Kidney (tissue), 14 donors: ENCODE results near the gene SLC39A1. TPM values are rescaled to one million over a fixed set of nuclear protein-coding genes. Genes with fewer than 3 reads are reported as not detected.

Experiments used
- DNase-seq, 5 donors: peaks; one replicate each; pipeline ENCODE4 v3.0.0-alpha.2; 2013 to 2020
- FAIRE-seq: peaks from 2 replicates; lab custom pipeline; 2012; peaks lifted over from hg19 to GRCh38; lab: Jason Lieb, UNC
- H3K27ac ChIP-seq, 2 donors: one replicate each; pipeline ENCODE4 v1.7.0; 2013; ENCODE audit warnings: low read depth in 2 of 2, low read length in 2 of 2, inconsistent platforms in 1 of 2
- H3K27me3 ChIP-seq: one replicate; pipeline ENCODE4 v1.7.1; 2013; ENCODE audit warnings: low read length, inconsistent platforms; ENCODE audit not compliant: control insufficient read depth, insufficient read depth
- H3K36me3 ChIP-seq, 3 donors: one replicate each; pipeline versions ENCODE4 v1.7.0 to v1.7.1; 2013; ENCODE audit warnings: low read length in 3 of 3, control low read depth in 1 of 3, inconsistent platforms in 1 of 3; ENCODE audit not compliant: insufficient read depth in 3 of 3, control insufficient read depth in 2 of 3
- H3K4me1 ChIP-seq, 3 donors: one replicate each; pipeline versions ENCODE4 v1.7.0 to v1.7.1; 2013; ENCODE audit warnings: low read length in 3 of 3, inconsistent platforms in 1 of 3, low read depth in 1 of 3; ENCODE audit not compliant: control insufficient read depth in 2 of 3, insufficient read depth in 2 of 3
- H3K4me3 ChIP-seq, 3 donors: one replicate each; pipeline versions ENCODE4 v1.7.0 to v1.8.1; 2013; ENCODE audit warnings: low read length in 3 of 3, control low read depth in 1 of 3, inconsistent platforms in 1 of 3
- H3K9ac ChIP-seq, 3 donors: one replicate each; pipeline versions ENCODE4 v1.7.0 to v1.7.1; 2013; ENCODE audit warnings: low read length in 3 of 3, control low read depth in 1 of 3, inconsistent platforms in 1 of 3
- H3K9me3 ChIP-seq, 3 donors: one replicate each; pipeline versions ENCODE4 v1.7.0 to v1.7.1; 2013; ENCODE audit warnings: low read length in 3 of 3, control low read depth in 1 of 3, inconsistent platforms in 1 of 3; ENCODE audit not compliant: control insufficient read depth in 2 of 3, insufficient read depth in 1 of 3
- intact Hi-C: fragments of 100-400 bp; cut with DNase I; formaldehyde crosslinking; loops from one replicate; pipeline ENCODE4 v1.11.1; 2022
- polyA plus RNA-seq: library from polyadenylated mRNA; stranded (reverse); fragments of 350-450 nt; fragmentation: Illumina TruSeq; extraction: RNeasy Lipid Tissue Mini Kit (QIAGEN cat#74804); gene quantifications from one replicate; pipeline ENCODE4 v1.2.3, GENCODE V29; 2014; ENCODE audit warnings: low read depth, low replicate concordance; ENCODE audit not compliant: insufficient read depth
- total RNA-seq: library from RNA; stranded (reverse); fragmentation: NEBNext Ultra II Directional; extraction: Animal tissue kit (Norgen Biotek cat#: 25700); gene quantifications from one replicate; pipeline ENCODE4 v1.2.1, GENCODE V29; 2021
- TF ChIP-seq, protein P1 (sequence below): IDR thresholded peaks from 3 replicates; pipeline ENCODE4 v1.5.1; 2012; ENCODE audit warnings: mild to moderate bottlenecking, moderate library complexity, borderline replicate concordance; ENCODE audit not compliant: insufficient read depth; ENCODE audit errors: extremely low read depth
- donor health status: control.
- donor health status: control.
- donor health status: control.
- donor health status: control.
- donor health status: control.
- donor health status: DM: yes; HTN: yes; CAD: no.
- donor health status: Normal renal cell carcinoma (clear cell type).

SLC39A1 gene
- total and polyA plus RNA-seq, 2 donors from 2014 or later: 106 to 125 TPM

DNA sequence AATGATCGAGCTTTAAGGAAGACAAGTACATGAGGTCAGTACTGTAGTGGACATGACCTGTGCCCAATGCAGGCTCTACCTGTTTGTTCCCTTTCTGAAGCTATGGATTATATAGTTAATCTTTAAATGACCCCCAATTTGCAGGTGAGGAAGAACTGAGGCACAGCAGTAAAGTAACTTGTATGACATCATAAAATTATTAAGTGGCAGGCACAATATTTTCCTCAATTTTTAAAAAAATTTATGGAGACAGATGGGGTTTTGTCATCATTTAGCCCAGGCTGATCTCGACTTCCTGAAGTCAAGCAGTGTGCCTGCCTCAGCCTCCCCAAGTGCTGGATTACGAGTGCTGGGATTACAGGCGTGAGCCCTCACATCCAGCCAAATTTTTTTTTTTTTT, 36.9 kb downstream of the SLC39A1 start:
- Histone ChIP-seq H3K27me3 (no peaks in the 10 kb centered on the region), H3K4me1 (peaks cover 0 to 16% (median 2%) of the 10 kb centered on the region in 3 donors), H3K27ac (no peak overlapping the region), H3K9ac (no peak overlapping the region), H3K9me3 (no peaks in the 10 kb centered on the region), H3K4me3 (no peak overlapping the region), H3K36me3 (peaks cover 0 to 8% (median 0%) of the 10 kb centered on the region in 3 donors)
- FAIRE-seq (no peak), DNase-seq (no peak)
- intact Hi-C loops: no loop called here
- TF ChIP-seq, protein P1, sequence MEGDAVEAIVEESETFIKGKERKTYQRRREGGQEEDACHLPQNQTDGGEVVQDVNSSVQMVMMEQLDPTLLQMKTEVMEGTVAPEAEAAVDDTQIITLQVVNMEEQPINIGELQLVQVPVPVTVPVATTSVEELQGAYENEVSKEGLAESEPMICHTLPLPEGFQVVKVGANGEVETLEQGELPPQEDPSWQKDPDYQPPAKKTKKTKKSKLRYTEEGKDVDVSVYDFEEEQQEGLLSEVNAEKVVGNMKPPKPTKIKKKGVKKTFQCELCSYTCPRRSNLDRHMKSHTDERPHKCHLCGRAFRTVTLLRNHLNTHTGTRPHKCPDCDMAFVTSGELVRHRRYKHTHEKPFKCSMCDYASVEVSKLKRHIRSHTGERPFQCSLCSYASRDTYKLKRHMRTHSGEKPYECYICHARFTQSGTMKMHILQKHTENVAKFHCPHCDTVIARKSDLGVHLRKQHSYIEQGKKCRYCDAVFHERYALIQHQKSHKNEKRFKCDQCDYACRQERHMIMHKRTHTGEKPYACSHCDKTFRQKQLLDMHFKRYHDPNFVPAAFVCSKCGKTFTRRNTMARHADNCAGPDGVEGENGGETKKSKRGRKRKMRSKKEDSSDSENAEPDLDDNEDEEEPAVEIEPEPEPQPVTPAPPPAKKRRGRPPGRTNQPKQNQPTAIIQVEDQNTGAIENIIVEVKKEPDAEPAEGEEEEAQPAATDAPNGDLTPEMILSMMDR: no peak

DNA sequence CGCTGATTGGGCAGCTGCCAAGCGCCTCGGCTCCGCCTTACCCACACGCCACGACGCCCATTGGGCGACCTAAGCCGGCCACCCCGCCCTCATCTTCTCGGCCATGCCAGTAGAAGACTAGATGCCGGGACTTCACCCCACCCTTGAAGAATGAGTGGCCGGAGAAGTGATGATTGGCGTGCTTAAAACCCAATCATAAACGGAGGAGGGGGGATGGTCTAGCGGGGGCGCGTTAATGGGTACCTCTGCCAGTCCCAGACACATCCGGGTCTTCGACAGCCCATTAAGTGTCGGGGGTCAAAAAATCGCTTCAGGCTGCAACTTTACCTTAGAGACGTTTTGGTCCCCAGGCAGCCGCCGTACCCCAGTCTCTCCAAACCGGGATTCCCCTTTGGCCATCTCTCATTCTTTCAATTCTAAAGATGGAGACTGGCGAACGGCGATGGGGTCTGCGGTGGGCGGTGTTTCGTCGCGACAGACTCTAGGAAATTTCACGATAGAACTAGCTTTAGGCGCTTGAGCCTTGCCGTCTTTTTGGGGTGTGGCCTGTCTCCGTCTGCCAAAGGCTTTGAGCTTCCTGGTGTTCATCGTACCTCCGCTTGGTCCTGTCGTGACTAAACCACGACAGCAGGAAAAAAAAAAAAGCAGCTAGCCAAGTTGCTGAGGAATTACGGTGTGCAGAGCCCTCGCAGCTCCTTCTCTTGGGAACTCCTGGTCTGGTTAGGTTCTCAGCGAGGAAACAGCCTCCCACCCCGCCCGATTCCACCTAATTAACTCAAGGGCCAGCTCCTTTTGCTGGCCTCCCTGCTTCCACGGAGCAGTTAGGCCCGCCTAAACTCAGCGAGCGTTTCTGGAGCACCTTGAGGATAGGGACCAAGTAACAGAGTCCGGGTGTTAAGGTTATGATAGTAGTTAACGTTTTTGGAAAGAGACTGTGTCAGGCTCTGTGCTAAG, 40.1 kb downstream of the SLC39A1 start, which contains the start of gene GATAD2B:
GATAD2B (minus strand) TSS at position 1 of the 954 bp plus-strand sequence. CDS start 94,625 bp downstream, outside the sequence.
- Histone ChIP-seq H3K9me3 (no peaks in the 10 kb centered on the region), H3K4me3 (peak within 1 kb of the TSS; percentile 88 to 92 (median 91)), H3K27ac (peak within 1 kb of the TSS; percentile 90 to 91), H3K27me3 (no peaks in the 10 kb centered on the region), H3K36me3 (peaks cover 0 to 6% (median 0%) of the 10 kb centered on the region in 3 donors), H3K9ac (peak within 1 kb of the TSS; percentile 81 to 89 (median 86)), H3K4me1 (peaks cover 7 to 27% (median 18%) of the 10 kb centered on the region in 3 donors)
- DNase-seq: peak; percentile 100
- TF ChIP-seq, protein P1: no peak
- FAIRE-seq: no peak
- intact Hi-C loops: no loop called here

DNA sequence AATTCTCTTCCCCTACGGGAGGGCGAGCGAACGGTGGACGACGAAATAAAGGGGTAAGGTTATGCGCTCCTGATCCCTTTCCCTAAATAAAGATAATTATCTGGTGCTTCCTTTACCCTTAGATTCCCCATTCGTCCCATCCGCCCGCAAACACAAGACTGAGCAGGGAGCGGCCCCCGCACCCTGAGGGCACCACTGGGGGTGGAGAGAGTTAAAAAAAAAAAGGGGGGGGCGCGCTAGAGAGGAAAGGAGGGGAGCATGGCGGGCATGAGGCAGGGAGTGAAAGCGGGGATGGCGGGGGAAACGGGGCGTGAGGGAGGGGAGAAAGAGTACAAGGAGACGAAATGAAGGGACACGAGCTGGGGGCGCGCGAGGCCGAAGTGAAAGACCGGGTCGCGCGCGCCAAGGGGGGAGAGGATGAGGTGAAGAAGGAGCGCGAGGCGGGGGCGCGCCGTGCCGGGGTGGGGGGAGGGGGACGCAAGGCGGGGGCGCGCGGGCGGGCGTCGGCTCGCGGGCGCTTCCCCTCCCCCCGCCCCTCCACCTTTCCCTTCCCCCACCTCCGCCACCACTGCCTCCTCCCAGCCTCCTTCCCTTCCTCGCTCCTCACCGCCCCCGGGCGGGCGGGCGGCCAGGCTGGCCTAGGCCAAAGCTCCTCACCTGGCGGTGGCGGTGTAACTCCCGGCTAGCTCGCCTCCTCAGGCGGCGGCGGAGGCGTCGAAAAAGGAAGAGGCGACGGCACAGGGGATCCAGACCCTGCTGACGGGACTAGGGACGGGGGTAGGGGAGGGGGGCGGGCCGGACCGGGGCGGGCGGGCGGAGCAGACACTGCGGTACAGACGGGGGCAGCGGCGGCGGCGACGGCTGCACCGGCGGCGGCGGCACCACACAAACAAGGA, 41.0 kb downstream of the SLC39A1 start:
- intact Hi-C loops: no loop called here
- TF ChIP-seq, protein P1: no peak
- Histone ChIP-seq H3K27ac (peak overlapping the region; percentile 90 to 91), H3K27me3 (no peaks in the 10 kb centered on the region), H3K9ac (peak overlapping the region; percentile 81 to 89 (median 84)), H3K36me3 (peaks cover 0 to 6% (median 0%) of the 10 kb centered on the region in 3 donors), H3K9me3 (no peaks in the 10 kb centered on the region), H3K4me1 (peaks cover 7 to 27% (median 18%) of the 10 kb centered on the region in 3 donors), H3K4me3 (peak overlapping the region; percentile 82 to 91 (median 89))
- FAIRE-seq (no peak), DNase-seq (peak in 4 of 5 donors; percentile 54 to 86 (median 80))
